Upper lobe of right lung (tissue), 1 donor: ENCODE data around the gene EIF2D. TPM values are rescaled to one million over a fixed set of nuclear protein-coding genes. Genes with fewer than 3 reads are reported as not detected.

ENCODE experiments used
- ATAC-seq: fragments of 200-7000 bp; cut with Tn5 transposase; one replicate; pipeline ENCODE4 v1.9.1; 2020; ENCODE audit warnings: mild to moderate bottlenecking, moderate library complexity
- DNase-seq: peaks from one replicate; pipeline ENCODE4 v3.0.0-alpha.2; 2020
- H3K27ac ChIP-seq: fragments of 200-600 bp; one replicate; pipeline ENCODE4 v1.8.0; 2022
- H3K27me3 ChIP-seq: fragments of 200-600 bp; one replicate; pipeline ENCODE4 v1.8.0; 2022; ENCODE audit warnings: mild to moderate bottlenecking
- H3K36me3 ChIP-seq: fragments of 200-600 bp; one replicate; pipeline ENCODE4 v1.8.0; 2022
- H3K4me1 ChIP-seq: fragments of 200-600 bp; one replicate; pipeline ENCODE4 v1.8.0; 2022
- H3K4me3 ChIP-seq: fragments of 200-600 bp; one replicate; pipeline ENCODE4 v1.8.0; 2022; ENCODE audit warnings: mild to moderate bottlenecking
- H3K9me3 ChIP-seq: fragments of 200-600 bp; one replicate; pipeline ENCODE4 v1.8.0; 2022
- CTCF ChIP-seq: fragments of 200-600 bp; IDR thresholded peaks from one replicate; pipeline ENCODE4 v1.8.0; 2022; ENCODE audit warnings: antibody characterized with exemption
- intact Hi-C: fragments of 100-400 bp; cut with DNase I; formaldehyde crosslinking; loops from one replicate; pipeline ENCODE4 v1.11.0; 2022
- total RNA-seq: library from RNA; stranded (reverse); fragmentation: NEBNext Ultra II Directional; extraction: Animal tissue kit (Norgen Biotek cat#: 25700); gene quantifications from one replicate; pipeline ENCODE4 v1.2.1, GENCODE V29; 2021
- donor health status: DM: no; HTN: yes; CAD: no; lungs with severe emphysema.

The EIF2D gene
- total RNA-seq, 1 donor from 2014 or later, result 49.8 TPM

DNA sequence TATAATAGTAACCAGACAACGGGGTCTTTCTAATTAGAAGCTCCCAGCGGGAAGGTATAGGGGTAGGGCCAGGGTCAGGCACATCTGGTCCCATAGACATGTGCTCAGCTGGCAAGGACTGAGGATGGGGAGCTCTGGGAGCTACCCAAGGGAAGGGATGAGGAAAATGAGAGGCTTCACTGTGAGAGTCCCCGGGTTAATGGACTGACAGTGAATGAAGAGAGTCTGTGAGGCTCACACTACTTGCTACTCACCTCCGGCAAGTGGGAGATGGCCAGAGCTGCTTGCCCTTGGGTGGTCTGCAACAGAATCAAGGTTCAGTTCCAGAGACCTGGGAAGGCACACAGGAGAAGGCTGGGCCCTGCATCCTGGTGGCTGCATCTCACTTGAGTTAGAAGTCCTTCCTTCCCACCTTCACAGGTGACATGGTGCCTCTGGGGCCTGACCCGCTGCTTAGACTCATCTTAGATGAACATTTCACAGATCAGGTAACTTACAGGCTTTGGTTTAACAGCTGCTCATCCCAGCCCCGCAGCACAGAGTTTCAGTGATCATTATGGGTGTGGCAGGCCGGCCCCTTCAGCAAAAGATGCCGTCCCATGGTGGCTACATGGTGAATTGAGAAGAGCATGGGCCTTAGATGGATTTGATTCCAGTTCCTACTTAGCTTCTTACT is 31.7 kb downstream of the EIF2D start:
- DNase-seq, result no peak
- no peak for TF ChIP-seq CTCF
- no peaks in the 10 kb centered on the region for H3K27me3 ChIP-seq
- intact Hi-C loops, result loop anchor here (5.0 to 10.0 kb wide), 2 partner anchors 33 to 86 kb away; no protein-coding TSS in a partner anchor
- peak overlapping the region; percentile 73 for H3K27ac ChIP-seq
- H3K36me3 ChIP-seq, result peaks cover 23% of the 10 kb centered on the region
- H3K4me1 ChIP-seq, result peaks cover 74% of the 10 kb centered on the region
- H3K4me3 ChIP-seq, result no peak overlapping the region
- H3K9me3 ChIP-seq, result no peaks in the 10 kb centered on the region
- ATAC-seq, result no peak

DNA sequence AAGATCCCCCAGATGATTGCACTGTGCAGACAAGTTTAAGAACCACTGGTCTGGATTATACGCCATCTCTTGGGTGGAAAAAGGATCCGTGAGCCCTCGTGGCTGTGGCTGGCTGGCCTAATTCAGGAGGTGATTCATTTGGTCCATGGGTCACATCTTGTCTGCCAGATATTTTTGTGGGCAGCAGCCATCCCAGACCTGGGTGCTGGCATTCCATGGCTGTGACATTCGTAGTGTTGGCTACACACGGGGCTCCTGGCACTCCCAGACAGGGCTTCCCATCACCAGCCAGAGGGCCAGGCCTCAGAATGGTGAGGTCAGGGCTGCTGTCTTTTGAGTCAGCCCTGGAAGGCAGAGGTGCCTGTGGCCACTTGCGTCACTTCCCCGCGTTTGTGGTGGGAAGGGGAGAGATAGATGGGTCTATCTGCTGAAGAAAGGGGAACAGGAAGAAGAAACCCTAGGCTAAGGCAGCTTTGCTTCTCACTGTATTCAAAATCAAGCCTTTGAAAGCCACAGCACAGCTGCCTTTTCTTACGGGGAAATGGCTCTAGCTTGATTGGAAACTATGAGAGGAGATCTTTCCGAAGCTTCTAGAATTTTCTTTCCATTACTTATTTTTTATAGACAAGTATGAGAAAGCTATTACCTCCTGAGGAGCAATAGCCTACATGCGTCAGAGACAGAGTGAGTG is 32.4 kb downstream of the EIF2D start:
- H3K27ac ChIP-seq, result peak overlapping the region; percentile 73
- intact Hi-C loops, result loop anchor here (5.0 to 10.0 kb wide), 2 partner anchors 33 to 85 kb away; no protein-coding TSS in a partner anchor

DNA sequence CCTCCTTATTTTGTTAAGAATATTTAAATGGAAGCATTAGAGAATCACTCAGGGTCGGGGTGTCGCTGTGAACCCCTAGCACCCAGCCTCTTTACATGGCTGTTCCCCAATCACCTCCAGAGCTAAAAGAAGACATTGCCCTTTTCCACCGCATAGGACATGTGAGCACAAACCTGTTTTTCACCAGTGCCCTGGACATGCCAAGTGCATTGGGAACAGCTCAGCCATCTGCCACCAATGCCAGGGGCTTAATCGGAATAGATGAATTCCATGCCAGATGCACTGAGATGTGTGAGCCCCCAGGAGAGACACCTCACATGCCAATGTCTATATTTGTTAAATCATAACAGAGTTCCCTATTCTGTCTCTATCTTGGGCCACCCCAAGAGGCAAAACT is 33.3 kb downstream of the EIF2D start:
- H3K27me3 ChIP-seq, result no peaks in the 10 kb centered on the region
- no peak overlapping the region for H3K4me3 ChIP-seq
- peaks cover 88% of the 10 kb centered on the region for H3K4me1 ChIP-seq
- ATAC-seq, result no peak
- H3K27ac ChIP-seq, result peak overlapping the region; percentile 65
- H3K36me3 ChIP-seq, result peaks cover 7% of the 10 kb centered on the region
- no peak for DNase-seq
- TF ChIP-seq CTCF, result no peak
- intact Hi-C loops, result no loop called here
- H3K9me3 ChIP-seq, result no peaks in the 10 kb centered on the region

More for the DNA sequence above, 32.4 kb downstream of the EIF2D start:
- Histone ChIP-seq H3K36me3 (peaks cover 16% of the 10 kb centered on the region), H3K27me3 (no peaks in the 10 kb centered on the region), H3K4me1 (peaks cover 80% of the 10 kb centered on the region), H3K4me3 (no peak overlapping the region), H3K9me3 (no peaks in the 10 kb centered on the region)
- ATAC-seq (peak; percentile 74), DNase-seq (peak; percentile 91)
- no peak for TF ChIP-seq CTCF

GRCh38 chr1:206578068-206578977 is 33.9 kb downstream of the EIF2D start:
- DNase-seq (no peak), ATAC-seq (no peak)
- Histone ChIP-seq H3K9me3 (no peaks in the 10 kb centered on the region), H3K36me3 (peaks cover 2% of the 10 kb centered on the region), H3K4me3 (no peak overlapping the region), H3K27me3 (no peaks in the 10 kb centered on the region), H3K4me1 (peaks cover 87% of the 10 kb centered on the region), H3K27ac (peak overlapping the region; percentile 65)
- intact Hi-C loops, result no loop called here
- TF ChIP-seq CTCF, result no peak

- DNase-seq, result no peak
- ATAC-seq, result no peak
- no peaks in the 10 kb centered on the region for H3K36me3 ChIP-seq
- TF ChIP-seq CTCF, result no peak
- H3K9me3 ChIP-seq, result no peaks in the 10 kb centered on the region
- no peaks in the 10 kb centered on the region for H3K27me3 ChIP-seq
- H3K27ac ChIP-seq, result no peak overlapping the region
- peaks cover 83% of the 10 kb centered on the region for H3K4me1 ChIP-seq
- intact Hi-C loops, result no loop called here
- no peak overlapping the region for H3K4me3 ChIP-seq
Measured at GRCh38 chr1:206577626-206578025, 34.6 kb downstream of the EIF2D start.
